GM12878 (cell line): ENCODE measurements around the gene PRKACG. TPM values are rescaled to one million over a fixed set of nuclear protein-coding genes. Genes with fewer than 3 reads are reported as not detected.

Experiments used
- ATAC-seq: fragments of 200-7000 bp; cut with Tn5 transposase; 3 replicates; pipeline ENCODE4 v1.9.1; 2020; ENCODE audit warnings: mild to moderate bottlenecking, moderate library complexity
- BruUV-seq: library from RNA; stranded (reverse); fragments of 400-500 nt; replicated peaks from 2 replicates; lab custom pipeline; 2021; lab: Mats Ljungman, UMichigan
- CTCF ChIA-PET: fragments of 300-600 bp; sonication (Branson Sonifier 250); formaldehyde crosslinking; extraction: SDS; loops from one replicate; lab custom pipeline; 2021; ENCODE audit warnings: inconsistent platforms; lab: Yijun Ruan, JAX
- POLR2A ChIA-PET: fragments of 350-600 bp; formaldehyde crosslinking; extraction: SDS; loops from one replicate; lab custom pipeline; 2021; ENCODE audit warnings: inconsistent platforms; lab: Charles Lee
- RAD21 ChIA-PET: fragments of 300-600 bp; sonication (Branson Sonifier 250); formaldehyde crosslinking; loops from one replicate; lab custom pipeline; 2023; ENCODE audit warnings: antibody characterized with exemption; ENCODE audit not compliant: unreplicated experiment; lab: Charles Lee
- SMC1A ChIA-PET: fragments of 300-600 bp; sonication (Branson Sonifier 250); formaldehyde crosslinking; loops from one replicate; lab custom pipeline; 2023; ENCODE audit not compliant: unreplicated experiment, uncharacterized antibody; lab: Charles Lee
- DNase-seq: peaks from one replicate; pipeline ENCODE4 v3.0.0-alpha.2; 2011; ENCODE audit warnings: low read depth, low spot score
- FAIRE-seq: peaks from 3 replicates; lab custom pipeline; 2011; peaks lifted over from hg19 to GRCh38; lab: Jason Lieb, UNC
- H2AFZ ChIP-seq: 2 replicates; pipeline ENCODE4 v1.6.0; 2011; ENCODE audit warnings: low read depth, low read length, control low read depth; ENCODE audit not compliant: control insufficient read depth
- H3K27ac ChIP-seq: 2 replicates; pipeline ENCODE4 v1.5.1; 2011; ENCODE audit warnings: control low read depth; ENCODE audit not compliant: control insufficient read depth, insufficient read depth
- H3K27me3 ChIP-seq, 2 experiments: replicated peaks in 1 of 2; 2 replicates each; pipeline versions ENCODE4 v1.6.0 to v1.6.1; 2011; ENCODE audit warnings: low read length in 1 of 2; ENCODE audit not compliant: control insufficient read depth in 2 of 2, insufficient read depth in 2 of 2
- H3K36me3 ChIP-seq, 2 experiments: 2 replicates each; pipeline ENCODE4 v1.5.1; 2011; ENCODE audit warnings: low read length in 1 of 2; ENCODE audit not compliant: control insufficient read depth in 2 of 2, insufficient read depth in 2 of 2
- H3K4me1 ChIP-seq: 2 replicates; pipeline ENCODE4 v1.6.1; 2011; ENCODE audit warnings: mild to moderate bottlenecking, low read length, moderate library complexity, mixed read lengths; ENCODE audit not compliant: control insufficient read depth, insufficient read depth
- H3K4me2 ChIP-seq: 2 replicates; pipeline ENCODE4 v1.6.0; 2011; ENCODE audit warnings: control low read depth; ENCODE audit not compliant: control insufficient read depth, insufficient read depth
- H3K4me3 ChIP-seq: fragments of 200-600 bp; sonication (generic); 2 replicates; pipeline ENCODE4 v1.5.1; 2016
- H3K79me2 ChIP-seq: 2 replicates; pipeline ENCODE4 v1.6.0; 2011; ENCODE audit warnings: low read length; ENCODE audit not compliant: control insufficient read depth, insufficient read depth
- H3K9ac ChIP-seq: 2 replicates; pipeline ENCODE4 v1.8.0; 2011; ENCODE audit warnings: low read length, control low read depth, mixed read lengths; ENCODE audit not compliant: control insufficient read depth, insufficient read depth
- H3K9me3 ChIP-seq: replicated peaks from 3 replicates; pipeline ENCODE4 v1.5.1; 2011; ENCODE audit warnings: mild to moderate bottlenecking, low read length; ENCODE audit not compliant: control insufficient read depth, insufficient read depth
- H4K20me1 ChIP-seq: 2 replicates; pipeline ENCODE4 v1.6.0; 2011; ENCODE audit not compliant: control insufficient read depth, insufficient read depth
- CBX5 ChIP-seq: sonication (generic); IDR thresholded peaks from 2 replicates; pipeline ENCODE4 v1.6.1; 2016; ENCODE audit warnings: low read depth, moderate library complexity, mild to moderate bottlenecking, inconsistent platforms
- CEBPB ChIP-seq, 2 experiments: fragments of 150-350 bp in 1 of 2; IDR thresholded peaks; 2 replicates each; pipeline ENCODE4 v1.6.1; 2012 to 2014; ENCODE audit warnings: low read depth in 2 of 2, low read length in 2 of 2, borderline replicate concordance in 1 of 2, inconsistent platforms in 1 of 2
- EZH2 ChIP-seq: IDR thresholded peaks from 2 replicates; pipeline ENCODE4 v1.6.1; 2012; ENCODE audit warnings: low read depth, mild to moderate bottlenecking, control low read depth, inconsistent platforms, low read length, borderline replicate concordance; ENCODE audit not compliant: control insufficient read depth
- FOXK2 ChIP-seq: fragments of 450-650 bp; IDR thresholded peaks from 2 replicates; pipeline ENCODE4 v1.6.1; 2017; ENCODE audit warnings: mild to moderate bottlenecking, moderate library complexity
- HDAC2 ChIP-seq: fragments of 200-600 bp; sonication (generic); IDR thresholded peaks from 2 replicates; pipeline ENCODE4 v1.6.1; 2017
- HDAC6 ChIP-seq: fragments of 200-600 bp; sonication (generic); IDR thresholded peaks from one replicate; pipeline ENCODE4 v1.8.0; 2017; ENCODE audit warnings: antibody characterized with exemption; ENCODE audit not compliant: unreplicated experiment
- IKZF1 ChIP-seq: fragments of 450-650 bp; conservative IDR thresholded peaks from 2 replicates; pipeline ENCODE4 v1.6.1; 2017; ENCODE audit warnings: antibody characterized with exemption, mild to moderate bottlenecking
- MEF2B ChIP-seq: fragments of 450-650 bp; IDR thresholded peaks from 2 replicates; pipeline ENCODE4 v1.6.1; 2018; ENCODE audit warnings: mild to moderate bottlenecking, moderate library complexity; ENCODE audit not compliant: partially characterized antibody, poor library complexity, severe bottlenecking
- MYB ChIP-seq: fragments of 150-350 bp; IDR thresholded peaks from 2 replicates; pipeline ENCODE4 v1.6.1; 2014; ENCODE audit warnings: mild to moderate bottlenecking, low read depth, low read length, borderline replicate concordance
- NBN ChIP-seq: fragments of 450-650 bp; IDR thresholded peaks from 2 replicates; pipeline ENCODE4 v1.6.1; 2016
- NFXL1 ChIP-seq: fragments of 450-650 bp; IDR thresholded peaks from 2 replicates; pipeline ENCODE4 v1.6.1; 2017; ENCODE audit warnings: antibody characterized with exemption, mild to moderate bottlenecking, borderline replicate concordance
- NFYB ChIP-seq: IDR thresholded peaks from 2 replicates; pipeline ENCODE4 v1.6.1; 2011; ENCODE audit warnings: low read depth, mild to moderate bottlenecking, low read length, improper control_type of control experiment, moderate library complexity; ENCODE audit not compliant: insufficient read depth
- RB1 ChIP-seq: fragments of 450-650 bp; formaldehyde crosslinking; IDR thresholded peaks from 2 replicates; pipeline ENCODE4 v1.6.1; 2017; ENCODE audit warnings: mild to moderate bottlenecking, borderline replicate concordance
- RCOR1 ChIP-seq: conservative IDR thresholded peaks from 2 replicates; pipeline ENCODE4 v1.6.1; 2012; ENCODE audit warnings: low read depth, low read length, improper control_type of control experiment
- SIN3A ChIP-seq: IDR thresholded peaks from 2 replicates; pipeline ENCODE4 v1.6.1; 2012; ENCODE audit warnings: low read depth, low read length, improper control_type of control experiment
- SRF ChIP-seq, 2 experiments: IDR thresholded peaks; 2 replicates each; pipeline ENCODE4 v1.6.1; 2011; ENCODE audit warnings: low read depth in 2 of 2, low read length in 2 of 2, mild to moderate bottlenecking in 1 of 2, moderate library complexity in 1 of 2
- STAT1 ChIP-seq: fragments of 450-650 bp; conservative IDR thresholded peaks from 2 replicates; pipeline ENCODE4 v1.6.1; 2014; ENCODE audit warnings: antibody characterized with exemption, mild to moderate bottlenecking
- ZZZ3 ChIP-seq: IDR thresholded peaks from 2 replicates; pipeline ENCODE4 v1.6.1; 2011; ENCODE audit warnings: low read depth; ENCODE audit not compliant: control insufficient read depth, insufficient read length
- WGBS: methylation state at CpG from one replicate; pipeline ENCODE4 v1.1.6; 2016; ENCODE audit warnings: low lambda C conversion rate; ENCODE audit not compliant: insufficient replicate concordance, insufficient coverage; ENCODE audit errors: missing lambda C conversion rate; 5-methylcytosine and 5-hydroxymethylcytosine counted together
- in situ Hi-C: fragments of 300-500 bp; cut with MboI; formaldehyde crosslinking; loops from 9 replicates; pipeline ENCODE4 v1.14.3; 2018; ENCODE audit warnings: mixed read lengths
- intact Hi-C: fragments of 100-400 bp; cut with micrococcal nuclease; formaldehyde crosslinking; loops from one replicate; pipeline ENCODE4 v1.14.2; 2022; ENCODE audit not compliant: unreplicated experiment
- polyA plus RNA-seq, 11 experiments: library from polyadenylated mRNA; depleted of rRNA in 4 of 11; unstranded in 6 of 11; stranded (reverse) in 5 of 11; fragments of >200 nt; fragmentation: Nextera tagmentation in 4 of 11; fragmentation: Illumina TruSeq in 1 of 11; extraction: Ambion mirVana in 4 of 11; extraction: Trizol in 1 of 11; gene quantifications; 1 replicate in 1 of 11; 2 replicates in 10 of 11; pipeline versions ENCODE4 v1.2.1 to v1.2.3, GENCODE V29; 2011 to 2016; ENCODE audit warnings: inconsistent platforms in 2 of 11, missing spikeins in 2 of 11, low read depth in 1 of 11
- total RNA-seq, 4 experiments: library from RNA; depleted of rRNA in 3 of 4; stranded (reverse); fragments of >200 nt in 3 of 4; fragmentation: Illumina TruSeq in 1 of 4; extraction: Trizol in 1 of 4; gene quantifications; 2 replicates each; pipeline versions ENCODE4 v1.2.1 to v1.2.3, GENCODE V29; 2013 to 2021
- TF ChIP-seq, protein P1 (sequence below): fragments of 450-650 bp; IDR thresholded peaks from 2 replicates; pipeline ENCODE4 v1.6.1; 2014; ENCODE audit warnings: mild to moderate bottlenecking
- TF ChIP-seq, protein P2 (sequence below): IDR thresholded peaks from 2 replicates; pipeline ENCODE4 v1.6.1; 2011; ENCODE audit warnings: borderline replicate concordance, low read depth, mild to moderate bottlenecking, moderate library complexity, low read length; ENCODE audit not compliant: insufficient read depth, poor library complexity, severe bottlenecking

Gene PRKACG
- total and polyA plus RNA-seq, 10 of the 15 experiments (the other 5 are each of a cell fraction or from before 2014, with no cell fraction given) = not detected

DNA sequence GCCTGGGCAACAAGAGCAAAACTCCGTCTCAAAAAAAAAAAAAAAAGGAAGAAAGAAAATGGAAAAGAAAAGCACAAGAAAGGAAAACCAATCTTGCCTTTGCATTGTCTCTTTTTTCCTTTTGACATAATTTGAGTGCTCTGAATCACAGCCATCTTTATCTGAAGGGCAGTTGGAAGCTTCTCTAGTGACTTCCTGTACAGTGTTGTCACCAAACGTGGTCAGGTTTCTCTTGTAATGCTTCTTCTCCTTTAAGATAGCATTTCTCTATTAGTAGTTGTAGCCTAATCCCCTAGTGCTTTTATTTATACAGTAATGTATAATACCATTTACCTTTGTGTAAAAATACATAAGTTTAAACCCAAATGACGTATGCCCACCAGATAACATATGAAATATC lies 18.1 kb downstream of the PRKACG start:
- no peaks in the 10 kb centered on the region for H3K9me3 ChIP-seq
- no peak overlapping the region for H3K27ac ChIP-seq
- intact Hi-C loops (loop anchor here (5.0 kb wide), 4 partner anchors 78 to 288 kb away; partner anchors contain the start of gene PIP5K1B), in situ Hi-C loops (loop anchor here (10.0 kb wide), 1 partner anchor 291 kb away; the partner anchor contains the start of gene PIP5K1B)
- DNase-seq (no peak), ATAC-seq (no peak), FAIRE-seq (no peak)
- CTCF ChIA-PET = interaction anchor here (0.9 to 3.3 kb wide), 5 partner anchors 41 to 408 kb away, joined by 3 to 19 read pairs (median 3); no protein-coding TSS in a partner anchor
- H3K4me3 ChIP-seq = no peak overlapping the region
- WGBS = 46% methylated on average over 2 of the region's 3 CpGs
- no peaks in the 10 kb centered on the region for H4K20me1 ChIP-seq
- no peaks in the 10 kb centered on the region for H3K27me3 ChIP-seq
- RAD21 ChIA-PET = interaction anchor here (1.2 to 2.0 kb wide), 3 partner anchors 12 to 216 kb away, joined by 3 to 6 read pairs (median 6); a partner anchor contains a TSS
- POLR2A ChIA-PET = interaction anchor here (0.7 kb wide), 1 partner anchor 123 kb away, joined by 3 read pairs; no protein-coding TSS in a partner anchor
- H3K9ac ChIP-seq = no peak overlapping the region
- TF ChIP-seq RB1 = no peak
- TF ChIP-seq RCOR1 = no peak
- TF ChIP-seq, protein P1, sequence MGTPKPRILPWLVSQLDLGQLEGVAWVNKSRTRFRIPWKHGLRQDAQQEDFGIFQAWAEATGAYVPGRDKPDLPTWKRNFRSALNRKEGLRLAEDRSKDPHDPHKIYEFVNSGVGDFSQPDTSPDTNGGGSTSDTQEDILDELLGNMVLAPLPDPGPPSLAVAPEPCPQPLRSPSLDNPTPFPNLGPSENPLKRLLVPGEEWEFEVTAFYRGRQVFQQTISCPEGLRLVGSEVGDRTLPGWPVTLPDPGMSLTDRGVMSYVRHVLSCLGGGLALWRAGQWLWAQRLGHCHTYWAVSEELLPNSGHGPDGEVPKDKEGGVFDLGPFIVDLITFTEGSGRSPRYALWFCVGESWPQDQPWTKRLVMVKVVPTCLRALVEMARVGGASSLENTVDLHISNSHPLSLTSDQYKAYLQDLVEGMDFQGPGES = no peak
- TF ChIP-seq NFYB = no peak
- TF ChIP-seq IKZF1 = no peak
- no peak for TF ChIP-seq NFXL1
- TF ChIP-seq CBX5 = no peak
- no peak for TF ChIP-seq SIN3A
- TF ChIP-seq SRF (IDR thresholded peaks at IDR 0.05; ENCODE audit: low read depth in 2 of 2, low read length in 2 of 2) = no peak
- no peak for TF ChIP-seq ZZZ3
- no peak for TF ChIP-seq STAT1
- TF ChIP-seq MEF2B = no peak
- TF ChIP-seq EZH2 = no peak
- no peak for TF ChIP-seq HDAC2
- no peak for TF ChIP-seq HDAC6
- TF ChIP-seq, protein P2, sequence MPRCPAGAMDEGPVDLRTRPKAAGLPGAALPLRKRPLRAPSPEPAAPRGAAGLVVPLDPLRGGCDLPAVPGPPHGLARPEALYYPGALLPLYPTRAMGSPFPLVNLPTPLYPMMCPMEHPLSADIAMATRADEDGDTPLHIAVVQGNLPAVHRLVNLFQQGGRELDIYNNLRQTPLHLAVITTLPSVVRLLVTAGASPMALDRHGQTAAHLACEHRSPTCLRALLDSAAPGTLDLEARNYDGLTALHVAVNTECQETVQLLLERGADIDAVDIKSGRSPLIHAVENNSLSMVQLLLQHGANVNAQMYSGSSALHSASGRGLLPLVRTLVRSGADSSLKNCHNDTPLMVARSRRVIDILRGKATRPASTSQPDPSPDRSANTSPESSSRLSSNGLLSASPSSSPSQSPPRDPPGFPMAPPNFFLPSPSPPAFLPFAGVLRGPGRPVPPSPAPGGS = no peak
- no peak for TF ChIP-seq CEBPB (IDR thresholded peaks at IDR 0.05; ENCODE audit: borderline replicate concordance in 1 of 2, low read depth in 2 of 2, low read length in 2 of 2)
- TF ChIP-seq NBN = no peak
- TF ChIP-seq FOXK2 = no peak
- TF ChIP-seq MYB = no peak
- H2AFZ ChIP-seq = no peak overlapping the region
- no peaks in the 10 kb centered on the region for H3K79me2 ChIP-seq
- H3K36me3 ChIP-seq = no peaks in the 10 kb centered on the region
- no peak overlapping the region for H3K4me2 ChIP-seq
- no TSS peak for BruUV-seq
- H3K4me1 ChIP-seq = peaks cover 11% of the 10 kb centered on the region
- SMC1A ChIA-PET = interaction anchor here (0.8 to 3.4 kb wide), 6 partner anchors 9 to 268 kb away, joined by 3 to 21 read pairs (median 4); no protein-coding TSS in a partner anchor
